ENCODE results near the gene WDR17.

WDR17 gene

GRCh38 chr4:176048631-176049030, 17.0 kb upstream of the WDR17 start:
- H3K4me3 Mint-ChIP-seq = no peak overlapping the region

GRCh38 chr4:176052744-176053143, 12.9 kb upstream of the WDR17 start:
- ATAC-seq (replicated peaks) (no peak), DNase-seq (no peak)
- H3K9me3 Mint-ChIP-seq = no peaks in the 10 kb centered on the region
- no peak overlapping the region for H3K27ac Mint-ChIP-seq
- no peaks in the 10 kb centered on the region for H3K27me3 Mint-ChIP-seq
- no peak overlapping the region for H3K4me3 Mint-ChIP-seq
- H3K4me1 Mint-ChIP-seq (ENCODE audit: low read depth in 2 of 2) = no peaks in the 10 kb centered on the region
- H3K36me3 Mint-ChIP-seq (ENCODE audit: insufficient read depth) = no peaks in the 10 kb centered on the region

More at GRCh38 chr4:176048631-176049030, 17.0 kb upstream of the WDR17 start:
- H3K4me1 Mint-ChIP-seq (ENCODE audit: low read depth in 2 of 2) = no peaks in the 10 kb centered on the region
- H3K9me3 Mint-ChIP-seq = no peaks in the 10 kb centered on the region
- no peak overlapping the region for H3K27ac Mint-ChIP-seq
- no peak for ATAC-seq (replicated peaks)
- H3K27me3 Mint-ChIP-seq = peaks cover 4 to 12% of the 10 kb centered on the region in 2 donors
- no peaks in the 10 kb centered on the region for H3K36me3 Mint-ChIP-seq (ENCODE audit: insufficient read depth)
- no peak for DNase-seq

GRCh38 chr4:176053785-176054184, 11.9 kb upstream of the WDR17 start:
- H3K36me3 Mint-ChIP-seq (ENCODE audit: insufficient read depth) = no peaks in the 10 kb centered on the region
- H3K27me3 Mint-ChIP-seq = no peaks in the 10 kb centered on the region
- no peaks in the 10 kb centered on the region for H3K9me3 Mint-ChIP-seq
- H3K27ac Mint-ChIP-seq = no peak overlapping the region
- no peak for DNase-seq
- no peaks in the 10 kb centered on the region for H3K4me1 Mint-ChIP-seq (ENCODE audit: low read depth in 2 of 2)
- no peak for ATAC-seq (replicated peaks)
- H3K4me3 Mint-ChIP-seq = no peak overlapping the region

GRCh38 chr4:176054942-176055341, 10.7 kb upstream of the WDR17 start:
- no peaks in the 10 kb centered on the region for H3K4me1 Mint-ChIP-seq (ENCODE audit: low read depth in 2 of 2)
- H3K9me3 Mint-ChIP-seq = no peaks in the 10 kb centered on the region
- H3K27ac Mint-ChIP-seq = no peak overlapping the region
- H3K27me3 Mint-ChIP-seq = no peaks in the 10 kb centered on the region
- DNase-seq = no peak
- no peak overlapping the region for H3K4me3 Mint-ChIP-seq
- ATAC-seq (replicated peaks) = no peak
- H3K36me3 Mint-ChIP-seq (ENCODE audit: insufficient read depth) = no peaks in the 10 kb centered on the region

- DNase-seq (no peak), ATAC-seq (replicated peaks) (no peak)
- Mint-ChIP-seq H3K9me3 (no peaks in the 10 kb centered on the region), H3K27ac (peak overlapping the region in 1 of 2 donors; percentile 59), H3K27me3 (peaks cover 17 to 22% of the 10 kb centered on the region in 2 donors), H3K4me3 (no peak overlapping the region), H3K4me1 (ENCODE audit: low read depth in 2 of 2) (peaks cover 6 to 9% of the 10 kb centered on the region in 2 donors), H3K36me3 (ENCODE audit: insufficient read depth) (no peaks in the 10 kb centered on the region)
These were observed 1.9 kb upstream of the WDR17 start for GRCh38 chr4:176063718-176064117.

- Mint-ChIP-seq H3K9me3 (no peaks in the 10 kb centered on the region), H3K36me3 (ENCODE audit: insufficient read depth) (no peaks in the 10 kb centered on the region), H3K27me3 (peaks cover 17 to 22% of the 10 kb centered on the region in 2 donors), H3K27ac (no peak overlapping the region), H3K4me3 (peak overlapping the region in 1 of 2 donors; percentile 70), H3K4me1 (ENCODE audit: low read depth in 2 of 2) (peaks cover 6 to 9% of the 10 kb centered on the region in 2 donors)
- DNase-seq = no peak
- no peak for ATAC-seq (replicated peaks)
These were observed 1.1 kb upstream of the WDR17 start for GRCh38 chr4:176064539-176064938.

- H3K27me3 Mint-ChIP-seq = peaks cover 22% of the 10 kb centered on the region in 2 donors
- no peak overlapping the region for H3K27ac Mint-ChIP-seq
- no peak for ATAC-seq (replicated peaks)
- no peak overlapping the region for H3K4me3 Mint-ChIP-seq
- no peaks in the 10 kb centered on the region for H3K9me3 Mint-ChIP-seq
- no peaks in the 10 kb centered on the region for H3K36me3 Mint-ChIP-seq (ENCODE audit: insufficient read depth)
- H3K4me1 Mint-ChIP-seq (ENCODE audit: low read depth in 2 of 2) = peaks cover 6 to 9% of the 10 kb centered on the region in 2 donors
- DNase-seq = no peak
These were observed 1.1 kb downstream of the WDR17 start for GRCh38 chr4:176066757-176067156.

- ATAC-seq (replicated peaks) = no peak
- H3K9me3 Mint-ChIP-seq = no peaks in the 10 kb centered on the region
- no peaks in the 10 kb centered on the region for H3K36me3 Mint-ChIP-seq (ENCODE audit: insufficient read depth)
- no peaks in the 10 kb centered on the region for H3K4me1 Mint-ChIP-seq (ENCODE audit: low read depth in 2 of 2)
- H3K27ac Mint-ChIP-seq = no peak overlapping the region
- no peaks in the 10 kb centered on the region for H3K27me3 Mint-ChIP-seq
- no peak for DNase-seq
- no peak overlapping the region for H3K4me3 Mint-ChIP-seq
These were observed 11.9 kb downstream of the WDR17 start for GRCh38 chr4:176077561-176077960.

- ATAC-seq (replicated peaks) (no peak), DNase-seq (no peak)
- Mint-ChIP-seq H3K36me3 (ENCODE audit: insufficient read depth) (no peaks in the 10 kb centered on the region), H3K9me3 (no peaks in the 10 kb centered on the region), H3K4me3 (no peak overlapping the region), H3K27me3 (peaks cover 5 to 14% of the 10 kb centered on the region in 2 donors), H3K4me1 (ENCODE audit: low read depth in 2 of 2) (no peaks in the 10 kb centered on the region), H3K27ac (no peak overlapping the region)
These were observed 19.1 kb downstream of the WDR17 start for GRCh38 chr4:176084769-176085168.

- Mint-ChIP-seq H3K27ac (no peak overlapping the region), H3K4me1 (ENCODE audit: low read depth in 2 of 2) (no peaks in the 10 kb centered on the region), H3K9me3 (peaks cover 0 to 2% of the 10 kb centered on the region in 2 donors), H3K4me3 (no peak overlapping the region), H3K27me3 (peaks cover 5 to 22% of the 10 kb centered on the region in 2 donors), H3K36me3 (ENCODE audit: insufficient read depth) (no peaks in the 10 kb centered on the region)
- ATAC-seq (replicated peaks) = no peak
- DNase-seq = no peak
These were observed 24.5 kb downstream of the WDR17 start for GRCh38 chr4:176090115-176090514.

GRCh38 chr4:176099314-176099713, 33.7 kb downstream of the WDR17 start:
- Mint-ChIP-seq H3K27ac (no peak overlapping the region), H3K4me3 (no peak overlapping the region), H3K4me1 (ENCODE audit: low read depth in 2 of 2) (no peaks in the 10 kb centered on the region), H3K27me3 (peaks cover 11 to 15% of the 10 kb centered on the region in 2 donors), H3K9me3 (no peaks in the 10 kb centered on the region), H3K36me3 (ENCODE audit: insufficient read depth) (no peaks in the 10 kb centered on the region)
- no peak for ATAC-seq (replicated peaks)
- no peak for DNase-seq

GRCh38 chr4:176102414-176103063, 36.9 kb downstream of the WDR17 start:
- Mint-ChIP-seq H3K9me3 (no peaks in the 10 kb centered on the region), H3K27me3 (peaks cover 11 to 15% of the 10 kb centered on the region in 2 donors), H3K4me1 (ENCODE audit: low read depth in 2 of 2) (no peaks in the 10 kb centered on the region), H3K27ac (no peak overlapping the region), H3K36me3 (ENCODE audit: insufficient read depth) (no peaks in the 10 kb centered on the region), H3K4me3 (no peak overlapping the region)
- DNase-seq = no peak
- no peak for ATAC-seq (replicated peaks)

GRCh38 chr4:176107695-176108094, 42.1 kb downstream of the WDR17 start:
- Mint-ChIP-seq H3K27me3 (no peaks in the 10 kb centered on the region), H3K36me3 (ENCODE audit: insufficient read depth) (no peaks in the 10 kb centered on the region), H3K27ac (no peak overlapping the region), H3K9me3 (no peaks in the 10 kb centered on the region), H3K4me1 (ENCODE audit: low read depth in 2 of 2) (no peaks in the 10 kb centered on the region), H3K4me3 (no peak overlapping the region)
- DNase-seq (no peak), ATAC-seq (replicated peaks) (no peak)

- H3K27me3 Mint-ChIP-seq = peaks cover 7 to 17% of the 10 kb centered on the region in 2 donors
- no peak overlapping the region for H3K27ac Mint-ChIP-seq
- no peaks in the 10 kb centered on the region for H3K9me3 Mint-ChIP-seq
- H3K4me1 Mint-ChIP-seq (ENCODE audit: low read depth in 2 of 2) = peaks cover 0 to 1% of the 10 kb centered on the region in 2 donors
- no peak overlapping the region for H3K4me3 Mint-ChIP-seq
- no peaks in the 10 kb centered on the region for H3K36me3 Mint-ChIP-seq (ENCODE audit: insufficient read depth)
- no peak for DNase-seq
- no peak for ATAC-seq (replicated peaks)
These were observed 58.2 kb downstream of the WDR17 start for GRCh38 chr4:176123710-176124407.
